Chondrocyte (in vitro differentiated cells): ENCODE measurements around the gene CLCN7. TPM values are rescaled to one million over a fixed set of nuclear protein-coding genes. Genes with fewer than 3 reads are reported as not detected.
A peak's percentile ranks its signal among the peaks of the same experiment; 100 is the strongest.

Source experiments
- DNase-seq: peaks from one replicate; pipeline ENCODE4 v3.0.0; 2021; ENCODE audit warnings: mixed read lengths, low spot score
- H3K27ac Mint-ChIP-seq: one replicate; pipeline ENCODE4 v1.8.0; 2021; ENCODE audit warnings: mild to moderate bottlenecking, moderate library complexity, mixed read lengths; ENCODE audit not compliant: unreplicated experiment
- H3K27me3 Mint-ChIP-seq: 2 replicates; pipeline ENCODE4 v1.8.0; 2021; ENCODE audit warnings: low read depth, mixed read lengths
- H3K36me3 Mint-ChIP-seq: 2 replicates; pipeline ENCODE4 v1.8.0; 2021; ENCODE audit warnings: low read depth, mixed read lengths
- H3K4me1 Mint-ChIP-seq: 2 replicates; pipeline ENCODE4 v1.8.0; 2021; ENCODE audit warnings: low read depth, mild to moderate bottlenecking, mixed read lengths
- H3K4me3 Mint-ChIP-seq: one replicate; pipeline ENCODE4 v1.8.0; 2021; ENCODE audit warnings: mild to moderate bottlenecking, moderate library complexity, mixed read lengths; ENCODE audit not compliant: unreplicated experiment
- H3K9me3 Mint-ChIP-seq: 2 replicates; pipeline ENCODE4 v1.8.0; 2021; ENCODE audit warnings: low read depth, mixed read lengths
- total RNA-seq: library from RNA; stranded (reverse); gene quantifications from 3 replicates; pipeline ENCODE4 v1.2.1, GENCODE V29; 2021
- TF ChIP-seq, protein P1 (sequence below): fragments of 200-600 bp; sonication (generic); IDR thresholded peaks from 2 replicates; pipeline ENCODE4 v1.5.0; 2021; ENCODE audit warnings: antibody characterized with exemption, mild to moderate bottlenecking, moderate library complexity

CLCN7 gene
- total RNA-seq, 1 donor from 2014 or later: 97.0 TPM

DNA sequence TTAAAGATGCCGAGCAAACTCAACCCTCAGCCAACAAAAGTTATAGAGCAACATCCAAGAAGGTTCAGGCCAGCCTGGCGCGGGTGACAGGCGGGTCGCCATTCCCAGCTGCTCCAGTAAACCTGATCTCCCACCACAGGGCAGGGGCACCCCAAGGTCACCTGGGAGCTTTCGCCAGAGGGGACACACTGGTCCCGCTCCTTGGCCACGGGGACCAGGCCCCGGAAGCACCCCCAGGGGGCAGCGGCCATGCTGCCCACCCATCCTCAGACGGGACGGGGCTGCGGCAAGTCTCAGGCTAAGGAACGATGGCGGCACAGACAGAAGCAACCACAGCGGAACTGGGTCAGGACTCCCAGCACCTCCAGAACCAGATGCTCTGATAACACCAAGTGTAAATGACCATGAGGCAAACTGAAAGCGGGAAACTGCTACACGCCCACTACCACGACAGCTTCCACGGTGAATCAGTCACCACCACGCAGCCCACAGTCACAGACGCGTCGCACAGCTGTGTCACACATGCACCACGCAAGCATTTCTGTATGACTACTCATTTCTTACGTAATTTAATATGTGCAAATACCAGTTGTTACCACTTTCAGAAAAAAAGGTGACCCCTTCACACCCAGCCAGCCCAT lies 16.4 kb downstream of the CLCN7 start:
- H3K27ac Mint-ChIP-seq: no peak overlapping the region
- no peaks in the 10 kb centered on the region for H3K4me1 Mint-ChIP-seq
- H3K27me3 Mint-ChIP-seq: no peaks in the 10 kb centered on the region
- no peak overlapping the region for H3K4me3 Mint-ChIP-seq
- H3K9me3 Mint-ChIP-seq: no peaks in the 10 kb centered on the region
- peaks cover 3% of the 10 kb centered on the region for H3K36me3 Mint-ChIP-seq
- TF ChIP-seq, protein P1, sequence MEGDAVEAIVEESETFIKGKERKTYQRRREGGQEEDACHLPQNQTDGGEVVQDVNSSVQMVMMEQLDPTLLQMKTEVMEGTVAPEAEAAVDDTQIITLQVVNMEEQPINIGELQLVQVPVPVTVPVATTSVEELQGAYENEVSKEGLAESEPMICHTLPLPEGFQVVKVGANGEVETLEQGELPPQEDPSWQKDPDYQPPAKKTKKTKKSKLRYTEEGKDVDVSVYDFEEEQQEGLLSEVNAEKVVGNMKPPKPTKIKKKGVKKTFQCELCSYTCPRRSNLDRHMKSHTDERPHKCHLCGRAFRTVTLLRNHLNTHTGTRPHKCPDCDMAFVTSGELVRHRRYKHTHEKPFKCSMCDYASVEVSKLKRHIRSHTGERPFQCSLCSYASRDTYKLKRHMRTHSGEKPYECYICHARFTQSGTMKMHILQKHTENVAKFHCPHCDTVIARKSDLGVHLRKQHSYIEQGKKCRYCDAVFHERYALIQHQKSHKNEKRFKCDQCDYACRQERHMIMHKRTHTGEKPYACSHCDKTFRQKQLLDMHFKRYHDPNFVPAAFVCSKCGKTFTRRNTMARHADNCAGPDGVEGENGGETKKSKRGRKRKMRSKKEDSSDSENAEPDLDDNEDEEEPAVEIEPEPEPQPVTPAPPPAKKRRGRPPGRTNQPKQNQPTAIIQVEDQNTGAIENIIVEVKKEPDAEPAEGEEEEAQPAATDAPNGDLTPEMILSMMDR: no peak
- peak; percentile 90 for DNase-seq

DNA sequence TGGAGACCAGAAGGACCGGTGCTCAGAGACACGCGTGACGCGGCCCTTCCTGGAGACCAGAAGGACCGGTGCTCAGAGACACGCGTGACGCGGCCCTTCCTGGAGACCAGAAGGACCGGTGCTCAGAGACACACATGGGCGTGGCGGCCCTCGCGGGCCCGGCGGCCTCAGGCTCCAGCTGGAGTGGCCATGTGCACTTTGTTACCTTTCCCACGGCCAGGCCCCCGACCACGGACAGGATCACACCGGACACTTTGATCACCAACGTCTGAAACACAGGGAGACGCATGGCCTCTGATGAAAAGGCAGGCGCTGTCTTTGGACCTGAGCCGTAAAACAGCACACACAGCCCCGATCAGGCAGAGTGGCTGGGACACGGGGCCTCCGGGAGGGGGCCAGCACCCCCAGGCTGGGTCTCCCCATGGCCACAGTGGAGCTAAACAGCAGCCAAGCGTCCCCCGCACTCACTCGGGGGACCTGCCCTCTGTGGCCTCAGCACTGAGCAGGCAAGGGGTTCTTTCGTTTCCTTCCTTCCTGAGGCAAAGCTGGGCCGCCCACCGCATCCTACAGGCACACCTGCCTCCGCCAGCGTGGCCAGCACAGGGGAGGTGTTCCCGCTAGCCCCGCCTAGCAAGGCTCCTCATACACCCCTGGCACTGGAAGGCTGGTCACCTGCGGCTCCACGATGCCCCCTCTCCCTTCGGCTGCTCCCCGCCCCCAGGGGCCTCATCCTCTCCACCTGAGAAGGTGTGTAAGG lies 17.2 kb downstream of the CLCN7 start:
- H3K27me3 Mint-ChIP-seq: no peaks in the 10 kb centered on the region
- no peaks in the 10 kb centered on the region for H3K9me3 Mint-ChIP-seq
- H3K4me3 Mint-ChIP-seq: no peak overlapping the region
- no peak overlapping the region for H3K27ac Mint-ChIP-seq
- no peaks in the 10 kb centered on the region for H3K4me1 Mint-ChIP-seq
- TF ChIP-seq, protein P1: no peak
- DNase-seq: no peak
- H3K36me3 Mint-ChIP-seq: peaks cover 3% of the 10 kb centered on the region

DNA sequence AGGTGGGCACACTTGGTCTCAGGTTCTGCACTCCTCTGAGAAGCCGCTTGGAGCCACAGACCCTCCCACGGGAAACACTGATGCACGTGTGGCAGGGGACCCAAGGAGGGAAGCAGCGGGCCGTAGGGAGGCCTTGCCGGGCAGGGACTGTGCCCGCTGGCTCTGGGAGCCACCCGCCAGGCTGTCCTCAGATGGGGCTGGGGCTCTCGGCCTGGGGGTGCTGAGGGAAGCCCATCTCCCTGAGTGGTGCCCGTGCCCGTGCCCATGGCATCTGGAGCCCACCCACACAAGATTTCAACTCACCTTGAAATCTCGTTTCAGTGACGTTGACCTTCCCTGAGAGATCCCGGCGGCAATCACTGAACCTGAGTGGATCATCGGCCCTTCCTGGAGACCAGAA lies 17.9 kb downstream of the CLCN7 start:
- TF ChIP-seq, protein P1: no peak
- Mint-ChIP-seq H3K27ac (no peak overlapping the region), H3K4me1 (no peaks in the 10 kb centered on the region), H3K27me3 (no peaks in the 10 kb centered on the region), H3K4me3 (no peak overlapping the region), H3K36me3 (peaks cover 5% of the 10 kb centered on the region), H3K9me3 (no peaks in the 10 kb centered on the region)
- DNase-seq: no peak

- TF ChIP-seq, protein P1: no peak
- Mint-ChIP-seq H3K4me3 (no peak overlapping the region), H3K27ac (no peak overlapping the region), H3K27me3 (no peaks in the 10 kb centered on the region), H3K36me3 (peaks cover 7% of the 10 kb centered on the region), H3K4me1 (no peaks in the 10 kb centered on the region), H3K9me3 (no peaks in the 10 kb centered on the region)
- no peak for DNase-seq
Observed at GRCh38 chr16:1455190-1456171, 19.3 kb downstream of the CLCN7 start.

GRCh38 chr16:1454561-1454960 lies 20.3 kb downstream of the CLCN7 start:
- H3K27ac Mint-ChIP-seq: no peak overlapping the region
- H3K36me3 Mint-ChIP-seq: peaks cover 9% of the 10 kb centered on the region
- TF ChIP-seq, protein P1: no peak
- H3K9me3 Mint-ChIP-seq: no peaks in the 10 kb centered on the region
- H3K4me3 Mint-ChIP-seq: no peak overlapping the region
- DNase-seq: no peak
- no peaks in the 10 kb centered on the region for H3K4me1 Mint-ChIP-seq
- H3K27me3 Mint-ChIP-seq: no peaks in the 10 kb centered on the region
